ENCODE measurements around the gene TNFRSF14.

DNA sequence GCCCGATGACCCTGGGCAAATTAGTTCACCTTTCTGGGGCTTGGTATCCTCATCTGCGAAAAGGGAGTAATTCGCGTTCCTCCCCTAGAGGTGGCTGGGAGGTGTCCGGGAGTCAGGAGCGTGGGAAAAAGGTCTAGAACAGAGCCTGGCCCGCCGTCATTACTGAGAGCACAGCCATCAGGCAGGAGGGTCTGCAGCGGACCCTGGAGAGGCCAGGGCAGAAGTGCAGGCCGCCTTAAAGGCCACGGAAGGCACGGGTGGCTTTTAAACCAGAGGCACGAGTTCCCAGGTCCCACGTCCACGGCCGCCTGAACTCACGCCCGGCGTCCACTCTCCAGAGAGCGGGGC lies 30.6 kb upstream of the TNFRSF14 start:
- TF ChIP-seq USF2 (IDR thresholded peaks at IDR 0.05) (no peak), CTCF (IDR thresholded peaks at IDR 0.05) (no peak), RAD21 (conservative IDR thresholded peaks at IDR 0.05 in 1 of 2, IDR thresholded peaks at IDR 0.05 in 1 of 2) (no peak)

All from A549 (cell line).